Astrocyte (in vitro differentiated cells and primary cell): ENCODE measurements around the gene MEGF11.

Source experiments
- EZH2 ChIP-seq: IDR thresholded peaks from 2 replicates; pipeline ENCODE4 v1.6.1; 2012; ENCODE audit warnings: mild to moderate bottlenecking, low read length, inconsistent platforms; ENCODE audit not compliant: insufficient read depth
- TF ChIP-seq, protein P1 (sequence below): IDR thresholded peaks from 2 replicates; pipeline ENCODE4 v1.5.1; 2011; ENCODE audit warnings: low read depth, mild to moderate bottlenecking, inconsistent platforms, low read length, moderate library complexity; ENCODE audit not compliant: insufficient read depth

DNA sequence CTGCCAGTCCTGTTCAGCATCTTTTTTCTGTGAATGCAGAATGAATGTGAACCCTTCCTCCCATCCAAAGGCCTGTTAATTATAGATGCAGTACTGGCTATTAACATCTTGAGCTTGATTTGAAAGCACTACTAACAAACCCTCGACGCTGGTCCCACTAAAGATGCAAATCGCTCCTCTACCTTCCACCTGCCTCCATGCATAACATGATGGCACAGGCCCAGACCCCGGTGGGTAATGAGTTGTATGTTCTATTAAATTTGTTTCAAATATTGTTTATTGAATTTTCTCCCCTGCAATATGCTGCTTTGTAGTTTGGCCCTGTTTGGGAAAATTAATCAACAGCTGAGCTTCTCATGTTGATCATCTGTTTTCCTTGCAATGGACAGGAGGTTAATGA is 314.9 kb downstream of the MEGF11 start:
- TF ChIP-seq, protein P1, sequence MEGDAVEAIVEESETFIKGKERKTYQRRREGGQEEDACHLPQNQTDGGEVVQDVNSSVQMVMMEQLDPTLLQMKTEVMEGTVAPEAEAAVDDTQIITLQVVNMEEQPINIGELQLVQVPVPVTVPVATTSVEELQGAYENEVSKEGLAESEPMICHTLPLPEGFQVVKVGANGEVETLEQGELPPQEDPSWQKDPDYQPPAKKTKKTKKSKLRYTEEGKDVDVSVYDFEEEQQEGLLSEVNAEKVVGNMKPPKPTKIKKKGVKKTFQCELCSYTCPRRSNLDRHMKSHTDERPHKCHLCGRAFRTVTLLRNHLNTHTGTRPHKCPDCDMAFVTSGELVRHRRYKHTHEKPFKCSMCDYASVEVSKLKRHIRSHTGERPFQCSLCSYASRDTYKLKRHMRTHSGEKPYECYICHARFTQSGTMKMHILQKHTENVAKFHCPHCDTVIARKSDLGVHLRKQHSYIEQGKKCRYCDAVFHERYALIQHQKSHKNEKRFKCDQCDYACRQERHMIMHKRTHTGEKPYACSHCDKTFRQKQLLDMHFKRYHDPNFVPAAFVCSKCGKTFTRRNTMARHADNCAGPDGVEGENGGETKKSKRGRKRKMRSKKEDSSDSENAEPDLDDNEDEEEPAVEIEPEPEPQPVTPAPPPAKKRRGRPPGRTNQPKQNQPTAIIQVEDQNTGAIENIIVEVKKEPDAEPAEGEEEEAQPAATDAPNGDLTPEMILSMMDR: no peak
- TF ChIP-seq EZH2: no peak
